ENCODE measurements around the gene BARHL1. TPM values are rescaled to one million over a fixed set of nuclear protein-coding genes. Genes with fewer than 3 reads are reported as not detected.
A peak's percentile ranks its signal among the peaks of the same experiment; 100 is the strongest.

Gene BARHL1
- total and polyA plus RNA-seq, 2 experiments from 2014 or later = not detected

DNA sequence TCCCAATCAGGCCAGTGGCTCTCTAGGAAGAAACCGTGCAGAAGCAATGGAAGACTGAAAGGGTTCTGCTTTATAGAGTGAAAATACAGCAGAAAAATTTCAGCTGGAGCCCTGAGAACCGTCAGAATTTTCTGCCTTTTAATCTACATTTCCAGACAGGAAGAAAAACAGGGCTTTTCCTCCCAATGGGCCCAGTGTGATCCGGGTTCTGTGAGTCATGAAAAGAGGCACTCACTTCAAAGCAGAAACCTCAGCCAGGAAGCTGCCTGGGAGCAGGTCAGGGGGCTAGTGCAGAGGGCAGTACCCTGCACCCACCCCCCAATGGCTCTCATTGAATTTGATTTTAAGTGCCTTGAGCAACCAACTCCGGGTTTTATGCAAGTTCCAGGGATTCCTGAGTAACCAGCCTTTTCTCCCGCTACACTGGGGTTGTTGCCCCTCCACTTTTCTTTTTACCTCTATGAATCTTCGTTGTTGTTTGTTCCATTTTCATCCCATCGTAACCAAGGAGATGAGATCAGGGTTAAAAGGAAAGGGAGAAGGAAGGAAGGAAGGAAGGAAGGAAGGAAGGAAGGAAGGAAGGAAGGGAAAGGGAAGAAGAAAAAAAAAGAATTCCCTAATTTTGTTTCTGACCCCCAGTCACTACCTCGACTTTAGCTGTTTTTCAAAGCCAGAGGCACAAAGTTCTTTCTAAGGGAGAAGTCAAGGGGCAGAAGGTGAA is 1.3 kb downstream of the BARHL1 start:
- Histone ChIP-seq H3K4me1 (ENCODE audit: insufficient read depth) (peaks cover 55% of the 10 kb centered on the region), H3F3A (replicated peaks; ENCODE audit: low read depth) (0 out of 2 replicates have a peak, but pooled peaks cover 11% of the 10 kb centered on the region), H3K27me3 (ENCODE audit: insufficient read depth) (peaks cover 100% of the 10 kb centered on the region), H3K79me2 (replicated peaks; ENCODE audit: insufficient read depth) (no peaks in the 10 kb centered on the region), H3K4me3 (peak overlapping the region; percentile 32; the same call in 1 of the 2 replicates), H3K9me2 (ENCODE audit: insufficient read depth) (no peaks in the 10 kb centered on the region), H4K20me1 (replicated peaks; ENCODE audit: insufficient read depth) (peaks cover 29% of the 10 kb centered on the region), H3K27ac (ENCODE audit: low read depth) (no peak overlapping the region), H2AFZ (no peak overlapping the region), H3K36me3 (ENCODE audit: insufficient read depth) (no peaks in the 10 kb centered on the region; the same call in 1 of the 2 replicates), H3K4me2 (peak overlapping the region; percentile 48)
- DNase-seq (ENCODE audit: low spot score) = peak; percentile 47
- no peak overlapping the region for H3K27ac Mint-ChIP-seq
- ATAC-seq = no peak
- peaks cover 99% of the 10 kb centered on the region for H3K27me3 Mint-ChIP-seq (ENCODE audit: insufficient read depth, low read depth, poor library complexity)
- TF ChIP-seq NANOG (IDR thresholded peaks at IDR 0.05; ENCODE audit: borderline replicate concordance) (no peak), CTCF (conservative IDR thresholded peaks at IDR 0.05; ENCODE audit: low read depth in 2 of 2) (no peak), CREB1 (CRISPR knock-in tag; IDR thresholded peaks at IDR 0.05; ENCODE audit: low read depth) (no peak), ZNF114 (CRISPR knock-in tag; IDR thresholded peaks at IDR 0.05) (no peak), EZH2 (IDR thresholded peaks at IDR 0.05; ENCODE audit: low read depth, unreplicated experiment) (peak; percentile 97)
- TF ChIP-seq, protein P1, sequence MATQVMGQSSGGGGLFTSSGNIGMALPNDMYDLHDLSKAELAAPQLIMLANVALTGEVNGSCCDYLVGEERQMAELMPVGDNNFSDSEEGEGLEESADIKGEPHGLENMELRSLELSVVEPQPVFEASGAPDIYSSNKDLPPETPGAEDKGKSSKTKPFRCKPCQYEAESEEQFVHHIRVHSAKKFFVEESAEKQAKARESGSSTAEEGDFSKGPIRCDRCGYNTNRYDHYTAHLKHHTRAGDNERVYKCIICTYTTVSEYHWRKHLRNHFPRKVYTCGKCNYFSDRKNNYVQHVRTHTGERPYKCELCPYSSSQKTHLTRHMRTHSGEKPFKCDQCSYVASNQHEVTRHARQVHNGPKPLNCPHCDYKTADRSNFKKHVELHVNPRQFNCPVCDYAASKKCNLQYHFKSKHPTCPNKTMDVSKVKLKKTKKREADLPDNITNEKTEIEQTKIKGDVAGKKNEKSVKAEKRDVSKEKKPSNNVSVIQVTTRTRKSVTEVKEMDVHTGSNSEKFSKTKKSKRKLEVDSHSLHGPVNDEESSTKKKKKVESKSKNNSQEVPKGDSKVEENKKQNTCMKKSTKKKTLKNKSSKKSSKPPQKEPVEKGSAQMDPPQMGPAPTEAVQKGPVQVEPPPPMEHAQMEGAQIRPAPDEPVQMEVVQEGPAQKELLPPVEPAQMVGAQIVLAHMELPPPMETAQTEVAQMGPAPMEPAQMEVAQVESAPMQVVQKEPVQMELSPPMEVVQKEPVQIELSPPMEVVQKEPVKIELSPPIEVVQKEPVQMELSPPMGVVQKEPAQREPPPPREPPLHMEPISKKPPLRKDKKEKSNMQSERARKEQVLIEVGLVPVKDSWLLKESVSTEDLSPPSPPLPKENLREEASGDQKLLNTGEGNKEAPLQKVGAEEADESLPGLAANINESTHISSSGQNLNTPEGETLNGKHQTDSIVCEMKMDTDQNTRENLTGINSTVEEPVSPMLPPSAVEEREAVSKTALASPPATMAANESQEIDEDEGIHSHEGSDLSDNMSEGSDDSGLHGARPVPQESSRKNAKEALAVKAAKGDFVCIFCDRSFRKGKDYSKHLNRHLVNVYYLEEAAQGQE (IDR thresholded peaks at IDR 0.05; ENCODE audit: unreplicated experiment) = peak; percentile 19
- no peaks in the 10 kb centered on the region; the same call in 2 of the 3 replicates for H3K36me3 Mint-ChIP-seq (ENCODE audit: low read depth)
- H3K9me3 Mint-ChIP-seq = peaks cover 3% of the 10 kb centered on the region; the same call in 2 of the 3 replicates
- peak overlapping the region; percentile 11; the same call in 1 of the 3 replicates for H3K4me3 Mint-ChIP-seq
- peaks cover 50% of the 10 kb centered on the region for H3K4me1 Mint-ChIP-seq
